HepG2 (cell line): ENCODE data around the gene TKTL1. TPM values are rescaled to one million over a fixed set of nuclear protein-coding genes. Genes with fewer than 3 reads are reported as not detected.
"Not testable (repeated sequence)": the region's sequence is repeated elsewhere in the genome, so short reads cannot be mapped to it uniquely, and the experiment has no call there.

Experiments used
- ATAC-seq: fragments of 200-7000 bp; cut with Tn5 transposase; 3 replicates; pipeline ENCODE4 v1.9.1; 2020; ENCODE audit warnings: mild to moderate bottlenecking, moderate library complexity
- BruUV-seq: library from RNA; stranded (reverse); fragments of 400-500 nt; replicated peaks from 2 replicates; lab custom pipeline; 2021; lab: Mats Ljungman, UMichigan
- CTCF ChIA-PET: fragments of 300-600 bp; formaldehyde crosslinking; extraction: SDS; loops from one replicate; lab custom pipeline; 2021; ENCODE audit warnings: low total read pairs, inconsistent platforms, low intra/inter-chr PET ratio; lab: Yijun Ruan, JAX
- POLR2A ChIA-PET: fragments of 350-600 bp; sonication (Branson Sonifier 250); formaldehyde crosslinking; loops from one replicate; lab custom pipeline; 2020; ENCODE audit warnings: antibody characterized with exemption, inconsistent platforms; lab: Yijun Ruan, JAX
- DNase-seq: peaks from one replicate; pipeline ENCODE4 v3.0.0-alpha.2; 2015; ENCODE audit warnings: low spot score
- FAIRE-seq: peaks from 3 replicates; lab custom pipeline; 2011; peaks lifted over from hg19 to GRCh38; lab: Jason Lieb, UNC
- H2AFZ ChIP-seq: one replicate; pipeline ENCODE4 v1.6.1; 2011; ENCODE audit warnings: low read length, inconsistent platforms
- H3K27ac ChIP-seq: fragments of 300-600 bp; 3 replicates; pipeline ENCODE4 v1.8.0; 2011; ENCODE audit warnings: mixed run types, mild to moderate bottlenecking, mixed read lengths, low read length, inconsistent platforms; ENCODE audit not compliant: insufficient read depth; ENCODE audit errors: extremely low read length
- H3K27me3 ChIP-seq, 2 experiments: fragments of 200-600 bp in 1 of 2; 2 replicates in 1 of 2; 3 replicates in 1 of 2; pipeline versions ENCODE4 v1.6.0 to v1.8.0; 2011; ENCODE audit warnings: low read length in 2 of 2, mild to moderate bottlenecking in 2 of 2, moderate library complexity in 2 of 2, inconsistent platforms in 1 of 2; ENCODE audit not compliant: insufficient read depth in 2 of 2, control insufficient read depth in 1 of 2
- H3K36me3 ChIP-seq, 2 experiments: fragments of 200-600 bp in 1 of 2; replicated peaks in 1 of 2; 2 replicates in 1 of 2; 3 replicates in 1 of 2; pipeline versions ENCODE4 v1.5.1 to v1.8.0; 2011; ENCODE audit warnings: low read length in 2 of 2, inconsistent platforms in 1 of 2; ENCODE audit not compliant: insufficient read depth in 2 of 2, control insufficient read depth in 1 of 2
- H3K4me1 ChIP-seq: 2 replicates; pipeline ENCODE4 v1.5.1; 2012; ENCODE audit warnings: low read length, inconsistent platforms; ENCODE audit not compliant: insufficient read depth
- H3K4me2 ChIP-seq: 2 replicates; pipeline ENCODE4 v1.6.0; 2011; ENCODE audit warnings: low read depth, low read length, inconsistent platforms
- H3K4me3 ChIP-seq, 3 experiments: fragments of 200-600 bp in 1 of 3; sonication (generic), shearing (Covaris generic) in 1 of 3; replicated peaks in 1 of 3; 2 replicates each; pipeline ENCODE4 v1.5.1; 2011 to 2016; ENCODE audit warnings: low read length in 3 of 3, inconsistent platforms in 2 of 3, low read depth in 2 of 3, mild to moderate bottlenecking in 2 of 3, control low read depth in 1 of 3, mixed read lengths in 1 of 3; ENCODE audit not compliant: insufficient read depth in 1 of 3
- H3K79me2 ChIP-seq: one replicate; pipeline ENCODE4 v1.6.1; 2011; ENCODE audit warnings: low read length, inconsistent platforms; ENCODE audit not compliant: insufficient read depth
- H3K9ac ChIP-seq: 2 replicates; pipeline ENCODE4 v1.6.0; 2011; ENCODE audit warnings: mild to moderate bottlenecking, low read depth, low read length, inconsistent platforms; ENCODE audit not compliant: insufficient read depth
- H3K9me3 ChIP-seq: 2 replicates; pipeline ENCODE4 v1.5.1; 2012; ENCODE audit warnings: mild to moderate bottlenecking, low read length
- H4K20me1 ChIP-seq: 2 replicates; pipeline ENCODE4 v1.6.0; 2011; ENCODE audit warnings: inconsistent platforms, mild to moderate bottlenecking, low read length, moderate library complexity; ENCODE audit not compliant: insufficient read depth
- WGBS: methylation state at CpG from one replicate; pipeline ENCODE4 v1.1.6; 2017; ENCODE audit warnings: low lambda C conversion rate; 5-methylcytosine and 5-hydroxymethylcytosine counted together
- in situ Hi-C: cut with HindIII; loops from 2 replicates; pipeline ENCODE4 v1.10.0; 2017; ENCODE audit warnings: low pct_unique_long_range_greater_than_20kb; ENCODE audit not compliant: extremely low pct_ligation_motif_present
- intact Hi-C: fragments of 100-400 bp; cut with micrococcal nuclease; formaldehyde crosslinking; loops from one replicate; pipeline ENCODE4 v1.10.0; 2022; ENCODE audit not compliant: unreplicated experiment
- polyA plus RNA-seq, 8 experiments: library from polyadenylated mRNA; depleted of rRNA in 3 of 8; stranded (reverse) in 7 of 8; unstranded in 1 of 8; fragments of >200 nt; fragmentation: Illumina TruSeq in 4 of 8; extraction: Trizol in 4 of 8; gene quantifications; 2 replicates each; pipeline versions ENCODE4 v1.2.1 to v1.2.3, GENCODE V29; 2011 to 2016; ENCODE audit warnings: low read depth in 4 of 8, missing spikeins in 1 of 8, mixed read lengths in 1 of 8; ENCODE audit not compliant: insufficient read depth in 1 of 8
- total RNA-seq, 5 experiments: library from RNA; depleted of rRNA; stranded (reverse); fragments of >200 nt; fragmentation: Illumina TruSeq; extraction: Trizol; gene quantifications; 2 replicates each; pipeline ENCODE4 v1.2.3, GENCODE V29; 2016; ENCODE audit warnings: low read depth in 1 of 5

The TKTL1 gene
- total and polyA plus RNA-seq, 2 of the 13 experiments (the other 11 are each of a cell fraction or from before 2014, with no cell fraction given), result not detected

DNA sequence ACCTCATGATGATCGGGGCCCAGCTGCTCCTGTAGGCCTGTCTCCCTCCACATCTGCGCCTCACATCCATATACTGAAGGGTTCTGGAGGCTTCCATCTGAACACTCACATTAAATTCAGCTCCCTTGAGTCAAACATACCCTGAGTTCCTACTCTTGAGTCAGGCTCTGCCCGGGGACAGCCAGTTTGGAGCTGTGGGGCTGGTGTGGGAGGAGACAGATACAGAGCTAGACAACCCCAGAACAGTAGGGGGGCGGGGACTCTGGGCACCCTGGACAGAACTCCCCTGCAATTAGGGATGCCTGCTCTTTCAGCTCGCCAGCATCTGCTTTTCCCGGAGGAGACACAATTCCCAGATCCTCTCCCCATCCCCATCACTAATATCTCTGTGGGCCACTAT lies 32.5 kb upstream of the TKTL1 start:
- FAIRE-seq, POLR2A ChIA-PET, BruUV-seq: not testable (repeated sequence)

DNA sequence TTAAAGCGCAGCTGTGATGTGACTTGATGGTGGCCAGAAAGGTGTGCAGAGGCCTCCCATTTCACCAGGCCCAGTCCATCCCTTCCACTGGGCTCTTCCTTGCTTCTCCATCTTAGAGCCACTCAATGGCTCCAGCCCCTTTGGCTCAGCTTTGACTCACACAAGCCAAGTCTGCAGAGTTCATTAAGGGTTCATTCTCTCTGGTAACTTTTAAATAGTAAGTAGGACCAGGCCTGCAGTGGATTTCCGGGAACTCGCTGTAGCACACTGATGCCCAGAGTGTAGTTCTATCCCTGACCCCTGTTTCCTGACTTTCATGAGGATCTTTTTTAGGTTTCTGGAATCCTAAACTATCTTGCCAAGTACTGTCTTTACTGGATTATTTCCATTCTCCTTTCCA lies 26.4 kb upstream of the TKTL1 start:
- H3K9me3 ChIP-seq, H2AFZ ChIP-seq, H3K36me3 ChIP-seq, BruUV-seq, intact Hi-C loops, FAIRE-seq, H3K27ac ChIP-seq, DNase-seq, H3K4me1 ChIP-seq, H4K20me1 ChIP-seq, ATAC-seq, H3K9ac ChIP-seq, H3K4me2 ChIP-seq, CTCF ChIA-PET, H3K4me3 ChIP-seq, H3K27me3 ChIP-seq, POLR2A ChIA-PET, H3K79me2 ChIP-seq, in situ Hi-C loops: not testable (repeated sequence)
- WGBS, result no CpG with 5 or more reads among the region's 3 CpGs

More for the DNA sequence above, 32.5 kb upstream of the TKTL1 start:
- H3K79me2 ChIP-seq, in situ Hi-C loops, H3K4me2 ChIP-seq, intact Hi-C loops, H3K9ac ChIP-seq, H3K27me3 ChIP-seq, H3K36me3 ChIP-seq, H3K4me1 ChIP-seq, CTCF ChIA-PET, H3K27ac ChIP-seq, DNase-seq, H3K4me3 ChIP-seq, H4K20me1 ChIP-seq, H2AFZ ChIP-seq, H3K9me3 ChIP-seq, ATAC-seq: not testable (repeated sequence)
- WGBS, result no CpG with 5 or more reads among the region's 6 CpGs

DNA sequence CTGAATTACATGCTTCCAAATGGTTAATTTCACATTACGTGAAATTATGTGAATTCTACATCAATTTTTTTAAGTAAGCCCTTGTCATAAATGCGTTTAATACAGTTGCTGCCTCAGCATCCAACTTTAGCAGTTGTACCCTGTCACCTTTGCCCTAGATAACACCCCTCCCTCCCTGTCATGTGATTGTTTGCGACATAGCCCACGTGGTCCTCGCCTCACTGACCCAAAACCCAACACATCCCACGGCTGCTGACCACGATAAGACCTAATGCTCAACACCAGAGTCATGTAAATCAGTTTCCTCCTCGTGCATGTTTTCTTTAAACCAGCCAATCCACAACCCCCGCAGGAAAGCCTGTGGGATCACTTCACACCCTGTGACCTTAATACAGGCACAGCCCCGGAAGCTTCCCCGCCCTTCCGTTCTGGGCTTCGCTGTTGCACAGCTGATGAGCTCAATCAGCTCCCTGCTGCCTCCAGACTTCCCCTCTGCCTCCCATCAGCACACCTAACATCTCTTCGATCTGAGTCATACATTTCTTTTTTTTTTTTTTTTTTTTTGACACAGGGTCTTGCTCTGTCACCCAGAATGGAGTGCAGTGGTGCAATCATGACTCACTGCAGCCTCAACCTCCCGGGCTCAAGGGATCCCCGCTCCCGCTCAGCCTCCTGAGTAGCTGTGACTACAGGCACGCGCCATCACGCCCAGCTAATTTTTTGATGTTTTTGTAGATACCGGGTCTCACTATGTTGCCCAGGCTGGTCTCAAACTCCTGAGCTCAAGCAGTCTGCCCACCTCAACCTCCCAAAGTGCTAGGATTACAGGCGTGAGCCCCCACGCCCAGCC lies 10.9 kb upstream of the TKTL1 start:
- intact Hi-C loops, H4K20me1 ChIP-seq, BruUV-seq, H3K27ac ChIP-seq, in situ Hi-C loops, FAIRE-seq, H3K27me3 ChIP-seq, H3K4me2 ChIP-seq, H2AFZ ChIP-seq, CTCF ChIA-PET, POLR2A ChIA-PET, H3K79me2 ChIP-seq, H3K36me3 ChIP-seq, H3K4me1 ChIP-seq, ATAC-seq, H3K4me3 ChIP-seq, H3K9ac ChIP-seq, DNase-seq, H3K9me3 ChIP-seq: not testable (repeated sequence)
- no CpG with 5 or more reads among the region's 23 CpGs for WGBS

DNA sequence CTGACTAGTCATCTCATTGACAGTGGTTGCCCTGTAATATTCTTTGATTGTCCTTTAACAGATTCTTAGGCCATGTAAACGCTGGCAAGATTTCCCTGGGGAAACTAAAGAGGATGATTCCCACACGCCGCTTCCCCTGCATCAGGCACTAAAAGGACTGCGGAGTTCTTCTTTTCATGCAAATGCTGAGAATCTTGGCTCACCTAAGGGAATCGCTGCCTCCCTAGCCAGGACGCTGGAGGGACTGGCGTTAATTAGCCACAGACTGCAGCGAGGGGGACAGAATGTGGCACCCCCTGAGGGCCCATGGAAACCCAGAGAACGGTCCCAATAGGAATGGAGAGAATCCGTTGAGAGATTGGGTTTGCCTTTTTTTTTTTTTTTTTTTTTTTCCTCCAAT lies 9.2 kb upstream of the TKTL1 start:
- H3K4me2 ChIP-seq, CTCF ChIA-PET, H3K27ac ChIP-seq, H2AFZ ChIP-seq, H3K27me3 ChIP-seq, intact Hi-C loops, H3K9me3 ChIP-seq, ATAC-seq, H3K36me3 ChIP-seq, H3K4me3 ChIP-seq, POLR2A ChIA-PET, H4K20me1 ChIP-seq, in situ Hi-C loops, H3K79me2 ChIP-seq, DNase-seq, BruUV-seq, FAIRE-seq, H3K4me1 ChIP-seq, H3K9ac ChIP-seq: not testable (repeated sequence)
- WGBS, result no CpG with 5 or more reads among the region's 10 CpGs
